H9 (cell line): Measurements from ENCODE around the gene CLEC20A. TPM values are rescaled to one million over a fixed set of nuclear protein-coding genes. Genes with fewer than 3 reads are reported as not detected.

ENCODE experiments used
- DNase-seq: peaks from one replicate; pipeline ENCODE4 v3.0.0-alpha.2; 2017
- H2AFZ ChIP-seq: one replicate; pipeline ENCODE4 v1.6.1; 2013; ENCODE audit warnings: mild to moderate bottlenecking, low read length, control low read depth, moderate library complexity
- H2AK5ac ChIP-seq: 2 replicates; pipeline ENCODE4 v1.6.1; 2013; ENCODE audit warnings: low read length, control low read depth, mixed read lengths; ENCODE audit not compliant: insufficient read length
- H2BK120ac ChIP-seq: one replicate; pipeline ENCODE4 v1.6.1; 2013; ENCODE audit warnings: low read depth, mild to moderate bottlenecking, low read length, control low read depth, inconsistent platforms; ENCODE audit not compliant: poor library complexity, severe bottlenecking
- H2BK12ac ChIP-seq: 2 replicates; pipeline ENCODE4 v1.6.1; 2013; ENCODE audit warnings: low read length, control low read depth, mixed read lengths, low read depth; ENCODE audit not compliant: insufficient read length
- H2BK15ac ChIP-seq: 2 replicates; pipeline ENCODE4 v1.6.1; 2013; ENCODE audit warnings: low read depth, low read length, control low read depth
- H2BK20ac ChIP-seq: one replicate; pipeline ENCODE4 v1.6.1; 2013; ENCODE audit warnings: low read depth, mild to moderate bottlenecking, low read length, control low read depth, inconsistent platforms; ENCODE audit not compliant: poor library complexity, severe bottlenecking
- H2BK5ac ChIP-seq: 2 replicates; pipeline ENCODE4 v1.6.1; 2013; ENCODE audit warnings: low read length, control low read depth, mixed read lengths; ENCODE audit not compliant: insufficient read length
- H3K14ac ChIP-seq: 2 replicates; pipeline ENCODE4 v1.6.1; 2013; ENCODE audit warnings: low read length, control low read depth; ENCODE audit not compliant: insufficient read depth
- H3K18ac ChIP-seq: 2 replicates; pipeline ENCODE4 v1.6.1; 2013; ENCODE audit warnings: low read depth, mild to moderate bottlenecking, mixed read lengths, low read length, control low read depth; ENCODE audit not compliant: insufficient read length
- H3K23ac ChIP-seq: 2 replicates; pipeline ENCODE4 v1.6.1; 2013; ENCODE audit warnings: low read length, control low read depth, mixed read lengths, low read depth; ENCODE audit not compliant: insufficient read length
- H3K23me2 ChIP-seq: 2 replicates; pipeline ENCODE4 v1.6.1; 2013; ENCODE audit warnings: low read depth, mild to moderate bottlenecking, mixed read lengths, low read length, control low read depth; ENCODE audit not compliant: insufficient read length, poor library complexity, severe bottlenecking
- H3K27ac ChIP-seq: 2 replicates; pipeline ENCODE4 v1.5.1; 2013; ENCODE audit warnings: low read length, control low read depth, mixed read lengths, low read depth; ENCODE audit not compliant: insufficient read length
- H3K27me3 ChIP-seq: 2 replicates; pipeline ENCODE4 v1.6.1; 2013; ENCODE audit warnings: low read length, control low read depth, inconsistent platforms; ENCODE audit not compliant: insufficient read depth
- H3K4ac ChIP-seq: 2 replicates; pipeline ENCODE4 v1.6.1; 2013; ENCODE audit warnings: low read depth, mild to moderate bottlenecking, control low read depth, inconsistent platforms, low read length, moderate library complexity
- H3K4me1 ChIP-seq: 2 replicates; pipeline ENCODE4 v1.6.1; 2013; ENCODE audit warnings: low read length, control low read depth, inconsistent platforms; ENCODE audit not compliant: insufficient read depth
- H3K4me2 ChIP-seq: 2 replicates; pipeline ENCODE4 v1.6.1; 2013; ENCODE audit warnings: low read length, control low read depth, mixed read lengths; ENCODE audit not compliant: insufficient read length, insufficient read depth
- H3K56ac ChIP-seq: 2 replicates; pipeline ENCODE4 v1.6.1; 2013; ENCODE audit warnings: low read depth, mild to moderate bottlenecking, mixed read lengths, low read length, control low read depth; ENCODE audit not compliant: insufficient read length
- H3K79me1 ChIP-seq: 2 replicates; pipeline ENCODE4 v1.6.1; 2013; ENCODE audit warnings: low read depth, mild to moderate bottlenecking, moderate library complexity, low read length, control low read depth, inconsistent platforms; ENCODE audit not compliant: insufficient read depth, poor library complexity, severe bottlenecking
- H3K79me2 ChIP-seq: 2 replicates; pipeline ENCODE4 v1.6.1; 2013; ENCODE audit warnings: low read length, control low read depth, inconsistent platforms; ENCODE audit not compliant: insufficient read depth
- H3K9ac ChIP-seq: 2 replicates; pipeline ENCODE4 v1.6.1; 2013; ENCODE audit warnings: low read length, control low read depth, mixed read lengths; ENCODE audit not compliant: insufficient read length; ENCODE audit errors: extremely low read depth
- H3K9me3 ChIP-seq: one replicate; pipeline ENCODE4 v1.6.1; 2013; ENCODE audit warnings: low read depth, low read length, inconsistent platforms; ENCODE audit not compliant: control insufficient read depth
- H3T11ph ChIP-seq: one replicate; pipeline ENCODE4 v1.6.1; 2013; ENCODE audit warnings: mild to moderate bottlenecking, low read length, control low read depth, inconsistent platforms
- H4K20me1 ChIP-seq: one replicate; pipeline ENCODE4 v1.6.1; 2013; ENCODE audit not compliant: control insufficient read depth, insufficient read length, insufficient read depth
- H4K5ac ChIP-seq: 2 replicates; pipeline ENCODE4 v1.6.1; 2013; ENCODE audit warnings: low read depth, mild to moderate bottlenecking, mixed read lengths, low read length, control low read depth; ENCODE audit not compliant: insufficient read length
- H4K8ac ChIP-seq: replicated peaks from 2 replicates; pipeline ENCODE4 v1.6.1; 2013; ENCODE audit warnings: low read length, control low read depth, mixed read lengths, low read depth; ENCODE audit not compliant: insufficient read length
- H4K91ac ChIP-seq: 2 replicates; pipeline ENCODE4 v1.6.1; 2013; ENCODE audit warnings: low read depth, mild to moderate bottlenecking, moderate library complexity, mixed read lengths, low read length, control low read depth; ENCODE audit not compliant: insufficient read length
- H3K27ac Mint-ChIP-seq, 3 experiments: 2 replicates in 2 of 3; 3 replicates in 1 of 3; pipeline ENCODE4 v1.8.0; 2020 to 2021; ENCODE audit warnings: mixed read lengths in 3 of 3, mild to moderate bottlenecking in 1 of 3, moderate library complexity in 1 of 3
- H3K27me3 Mint-ChIP-seq: 2 replicates; pipeline ENCODE4 v1.8.0; 2021; ENCODE audit warnings: low read depth, mild to moderate bottlenecking, moderate library complexity, mixed read lengths
- H3K36me3 Mint-ChIP-seq, 3 experiments: 2 replicates in 2 of 3; 3 replicates in 1 of 3; pipeline ENCODE4 v1.8.0; 2020 to 2021; ENCODE audit warnings: low read depth in 3 of 3, mixed read lengths in 3 of 3; ENCODE audit not compliant: insufficient read depth in 1 of 3
- H3K4me1 Mint-ChIP-seq, 2 experiments: 2 replicates each; pipeline ENCODE4 v1.8.0; 2020; ENCODE audit warnings: mixed read lengths in 2 of 2
- H3K4me3 Mint-ChIP-seq, 2 experiments: 2 replicates in 1 of 2; 3 replicates in 1 of 2; pipeline ENCODE4 v1.8.0; 2020 to 2021; ENCODE audit warnings: mild to moderate bottlenecking in 2 of 2, mixed read lengths in 2 of 2, moderate library complexity in 1 of 2
- H3K9me3 Mint-ChIP-seq, 2 experiments: 2 replicates in 1 of 2; 3 replicates in 1 of 2; pipeline ENCODE4 v1.8.0; 2020; ENCODE audit warnings: mild to moderate bottlenecking in 2 of 2, mixed read lengths in 2 of 2, moderate library complexity in 1 of 2
- CTCF ChIP-seq: fragments of 200-600 bp; sonication (generic); conservative IDR thresholded peaks from 3 replicates; pipeline ENCODE4 v1.8.0; 2021; ENCODE audit warnings: antibody characterized with exemption, mild to moderate bottlenecking
- WGBS: extraction: QIAGEN DNeasy Blood & Tissue Kit; methylation state at CpG from one replicate; pipeline ENCODE4 v1.1.7; 2013; ENCODE audit warnings: missing lambda C conversion rate, low lambda C conversion rate, mixed read lengths; ENCODE audit not compliant: insufficient read length; ENCODE audit errors: extremely low coverage; 5-methylcytosine and 5-hydroxymethylcytosine counted together
- total RNA-seq: library from RNA; stranded (reverse); gene quantifications from 2 replicates; pipeline ENCODE4 v1.2.1, GENCODE V29; 2021

Gene CLEC20A
- total RNA-seq, 1 experiment from 2014 or later = not detected

DNA sequence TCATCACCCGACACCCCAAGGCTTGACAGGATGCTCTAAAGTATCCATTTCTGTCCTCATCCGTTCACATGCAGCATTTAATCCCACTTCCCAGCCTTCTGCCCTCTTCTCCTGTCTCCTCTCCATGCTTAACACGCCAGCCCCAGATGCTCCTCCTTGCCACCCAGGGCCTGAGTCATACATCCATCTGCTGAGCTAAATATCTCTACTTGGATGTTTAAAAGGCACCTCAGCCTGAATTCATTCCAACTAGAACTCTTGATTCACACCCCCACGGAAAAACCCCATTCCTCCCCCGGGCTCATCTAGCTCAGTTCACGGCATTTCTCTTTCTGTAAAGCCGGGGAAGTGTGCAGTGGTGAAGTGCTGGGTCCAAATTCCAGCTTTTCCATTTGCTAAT, 43.9 kb upstream of the CLEC20A start:
- no peaks in the 10 kb centered on the region for H3K79me1 ChIP-seq
- no peak overlapping the region for H2BK5ac ChIP-seq
- H3K4me1 ChIP-seq = no peaks in the 10 kb centered on the region; the same call in 1 of the 2 replicates
- no peak overlapping the region for H2BK12ac ChIP-seq
- no peak overlapping the region for H2BK120ac ChIP-seq
- no peak overlapping the region for H2BK20ac ChIP-seq
- no peak overlapping the region for H3K9ac ChIP-seq
- H3K14ac ChIP-seq = no peak overlapping the region
- no CpG with 5 or more reads among the region's 7 CpGs for WGBS
- no peak overlapping the region for H3K4me2 ChIP-seq
- H3K27me3 ChIP-seq = no peaks in the 10 kb centered on the region
- peaks cover 10% of the 10 kb centered on the region for H3K23me2 ChIP-seq
- H2AK5ac ChIP-seq = no peak overlapping the region
- no peaks in the 10 kb centered on the region for H3K9me3 ChIP-seq
- no peak overlapping the region for H2AFZ ChIP-seq
- H3T11ph ChIP-seq = no peak overlapping the region
- no peaks in the 10 kb centered on the region for H3K79me2 ChIP-seq
- H3K18ac ChIP-seq = no peak overlapping the region
- H3K56ac ChIP-seq = no peak overlapping the region
- H4K20me1 ChIP-seq = no peaks in the 10 kb centered on the region
- H3K4me1 Mint-ChIP-seq = peaks cover 11 to 16% of the 10 kb centered on the region in 2 experiments
- H3K27ac ChIP-seq = no peak overlapping the region
- no peak overlapping the region for H4K8ac ChIP-seq
- no peak overlapping the region for H3K23ac ChIP-seq
- no peak overlapping the region for H3K4me3 Mint-ChIP-seq
- no peak for DNase-seq
- no peak for TF ChIP-seq CTCF
- no peaks in the 10 kb centered on the region for H3K27me3 Mint-ChIP-seq
- H3K36me3 Mint-ChIP-seq = peaks cover 0 to 6% (median 3%) of the 10 kb centered on the region in 3 experiments; a peak in 5 of 7 replicates
- H2BK15ac ChIP-seq = no peak overlapping the region
- H3K4ac ChIP-seq = no peak overlapping the region
- no peak overlapping the region for H4K5ac ChIP-seq
- H4K91ac ChIP-seq = no peak overlapping the region
- no peaks in the 10 kb centered on the region for H3K9me3 Mint-ChIP-seq
- no peak overlapping the region for H3K27ac Mint-ChIP-seq
